HCT116 (cell line): Measurements from ENCODE around the gene UBE2S. TPM values are rescaled to one million over a fixed set of nuclear protein-coding genes. Genes with fewer than 3 reads are reported as not detected.

ENCODE experiments used
- ATAC-seq: fragments of 200-7000 bp; cut with Tn5 transposase; 2 replicates; pipeline ENCODE4 v1.9.1; 2020; ENCODE audit warnings: mild to moderate bottlenecking, moderate library complexity
- BruUV-seq: library from RNA; stranded (reverse); fragments of 400-500 nt; replicated peaks from 2 replicates; lab custom pipeline; 2021; lab: Mats Ljungman, UMichigan
- CTCF ChIA-PET: fragments of 300-600 bp; sonication (Branson Sonifier 250); formaldehyde crosslinking; loops from one replicate; lab custom pipeline; 2021; ENCODE audit warnings: antibody characterized with exemption; lab: Charles Lee
- POLR2A ChIA-PET: fragments of 300-600, 350-600 bp; sonication (Branson Sonifier 250); formaldehyde crosslinking; loops from one replicate; lab custom pipeline; 2021; ENCODE audit warnings: antibody characterized with exemption; lab: Charles Lee
- RAD21 ChIA-PET, 2 experiments: fragments of 300-600 bp; sonication (Branson Sonifier 250); formaldehyde crosslinking; loops; one replicate each; lab custom pipeline; 2023; ENCODE audit warnings: low total read pairs in 2 of 2; ENCODE audit not compliant: uncharacterized antibody in 2 of 2, unreplicated experiment in 2 of 2, low non-redundant PET in 1 of 2; lab: Charles Lee
- DNase-seq: peaks from one replicate; pipeline ENCODE4 v3.0.0-alpha.2; 2010; ENCODE audit warnings: low read depth, low spot score
- H2AFZ ChIP-seq: fragments of 200-600 bp; shearing (Covaris generic), sonication (generic); 2 replicates; pipeline ENCODE4 v1.6.1; 2017; ENCODE audit warnings: low read depth, mixed run types, mixed read lengths, antibody characterized with exemption, low read length; ENCODE audit not compliant: poor library complexity, severe bottlenecking
- H3K27ac ChIP-seq: 2 replicates; pipeline ENCODE4 v1.5.1; 2012; ENCODE audit warnings: low read depth, low read length
- H3K27me3 ChIP-seq: fragments of 200-600 bp; sonication (generic); 2 replicates; pipeline ENCODE4 v1.6.1; 2016; ENCODE audit warnings: mixed run types, low read length, mixed read lengths; ENCODE audit not compliant: insufficient read depth
- H3K36me3 ChIP-seq, 2 experiments: fragments of 200-500 bp in 1 of 2; fragments of 200-600 bp in 1 of 2; sonication (Bioruptor generic) in 1 of 2; sonication (generic) in 1 of 2; 2 replicates each; pipeline versions ENCODE4 v1.5.1 to v1.6.1; 2014 to 2016; ENCODE audit warnings: low read length in 2 of 2, inconsistent platforms in 1 of 2, mixed read lengths in 1 of 2, mixed run types in 1 of 2; ENCODE audit not compliant: insufficient read depth in 2 of 2, control insufficient read depth in 1 of 2
- H3K4me1 ChIP-seq, 2 experiments: fragments of 200-600 bp in 1 of 2; sonication (generic) in 1 of 2; 2 replicates each; pipeline versions ENCODE4 v1.5.1 to v1.6.1; 2012 to 2017; ENCODE audit warnings: low read length in 2 of 2, inconsistent platforms in 1 of 2, mild to moderate bottlenecking in 1 of 2, mixed read lengths in 1 of 2, mixed run types in 1 of 2, moderate library complexity in 1 of 2; ENCODE audit not compliant: insufficient read depth in 2 of 2, control insufficient read depth in 1 of 2
- H3K4me2 ChIP-seq: fragments of 200-600 bp; sonication (generic); 2 replicates; pipeline ENCODE4 v1.6.1; 2017; ENCODE audit warnings: mixed run types, low read length, mixed read lengths
- H3K4me3 ChIP-seq, 2 experiments: fragments of 200-600 bp in 1 of 2; sonication (generic) in 1 of 2; replicated peaks in 1 of 2; 2 replicates each; pipeline ENCODE4 v1.5.1; 2011 to 2016; ENCODE audit warnings: low read length in 2 of 2, control low read depth in 1 of 2, low read depth in 1 of 2, mild to moderate bottlenecking in 1 of 2, mixed read lengths in 1 of 2, mixed run types in 1 of 2
- H3K79me2 ChIP-seq: fragments of 200-600 bp; sonication (generic); 2 replicates; pipeline ENCODE4 v1.6.1; 2017; ENCODE audit warnings: mild to moderate bottlenecking, mixed run types, low read length, moderate library complexity, mixed read lengths; ENCODE audit not compliant: insufficient read depth
- H3K9ac ChIP-seq: fragments of 200-600 bp; sonication (generic); 2 replicates; pipeline ENCODE4 v1.6.1; 2016; ENCODE audit warnings: low read length, mixed read lengths
- H3K9me2 ChIP-seq: fragments of 200-600 bp; sonication (generic), shearing (Covaris generic); 2 replicates; pipeline ENCODE4 v1.6.1; 2017; ENCODE audit warnings: mixed run types, mild to moderate bottlenecking, moderate library complexity; ENCODE audit not compliant: insufficient read depth
- H3K9me3 ChIP-seq, 2 experiments: fragments of 200-500 bp in 1 of 2; fragments of 200-600 bp in 1 of 2; sonication (Bioruptor generic) in 1 of 2; sonication (generic) in 1 of 2; 2 replicates each; pipeline ENCODE4 v1.6.1; 2014 to 2017; ENCODE audit warnings: low read length in 2 of 2, mixed read lengths in 2 of 2, inconsistent platforms in 1 of 2, low read depth in 1 of 2, mild to moderate bottlenecking in 1 of 2, mixed run types in 1 of 2, moderate library complexity in 1 of 2; ENCODE audit not compliant: control insufficient read depth in 1 of 2, insufficient read depth in 1 of 2
- H4K20me1 ChIP-seq: fragments of 200-600 bp; sonication (generic), shearing (Covaris generic); 2 replicates; pipeline ENCODE4 v1.6.1; 2017; ENCODE audit warnings: mixed run types, mild to moderate bottlenecking, moderate library complexity; ENCODE audit not compliant: insufficient read depth
- EGR1 ChIP-seq: IDR thresholded peaks from 2 replicates; pipeline ENCODE4 v1.6.1; 2012; ENCODE audit warnings: low read depth
- FOSL1 ChIP-seq: IDR thresholded peaks from 2 replicates; pipeline ENCODE4 v1.6.1; 2012; ENCODE audit warnings: low read depth
- POLR2A ChIP-seq: IDR thresholded peaks from 2 replicates; pipeline ENCODE4 v1.7.0; 2011; ENCODE audit warnings: borderline replicate concordance; ENCODE audit not compliant: insufficient read depth, insufficient read length; ENCODE audit errors: extremely low read depth
- SRF ChIP-seq: IDR thresholded peaks from 2 replicates; pipeline ENCODE4 v1.6.1; 2012; ENCODE audit warnings: low read depth
- YY1 ChIP-seq: IDR thresholded peaks from 2 replicates; pipeline ENCODE4 v1.6.1; 2011; ENCODE audit warnings: low read length, low read depth, moderate library complexity, mild to moderate bottlenecking; ENCODE audit not compliant: insufficient replicate concordance; ENCODE audit errors: extremely low read depth
- ZNF274 ChIP-seq: fragments of 200-500 bp; sonication (Bioruptor generic); IDR thresholded peaks from 2 replicates; pipeline ENCODE4 v1.6.1; 2014; ENCODE audit warnings: mild to moderate bottlenecking, low read depth, low read length, inconsistent platforms
- intact Hi-C: fragments of 100-400 bp; cut with micrococcal nuclease; formaldehyde crosslinking; loops from 2 replicates; pipeline ENCODE4 v1.10.0; 2022
- total RNA-seq: library from RNA; stranded (reverse); gene quantifications from one replicate; pipeline ENCODE4 v1.2.1, GENCODE V29; 2021; ENCODE audit not compliant: unreplicated experiment
- TF ChIP-seq, protein P1 (sequence below): IDR thresholded peaks from 2 replicates; pipeline ENCODE4 v1.6.1; 2012; ENCODE audit warnings: low read depth
- TF ChIP-seq, protein P2 (sequence below): IDR thresholded peaks from 2 replicates; pipeline ENCODE4 v1.6.1; 2011; ENCODE audit warnings: mild to moderate bottlenecking, low read length, moderate library complexity; ENCODE audit not compliant: insufficient replicate concordance; ENCODE audit errors: extremely low read depth
- TF ChIP-seq, protein P3 (sequence below): IDR thresholded peaks from 2 replicates; pipeline ENCODE4 v1.6.1; 2012

UBE2S gene
- total RNA-seq, 1 experiment from 2014 or later, result 515 TPM

DNA sequence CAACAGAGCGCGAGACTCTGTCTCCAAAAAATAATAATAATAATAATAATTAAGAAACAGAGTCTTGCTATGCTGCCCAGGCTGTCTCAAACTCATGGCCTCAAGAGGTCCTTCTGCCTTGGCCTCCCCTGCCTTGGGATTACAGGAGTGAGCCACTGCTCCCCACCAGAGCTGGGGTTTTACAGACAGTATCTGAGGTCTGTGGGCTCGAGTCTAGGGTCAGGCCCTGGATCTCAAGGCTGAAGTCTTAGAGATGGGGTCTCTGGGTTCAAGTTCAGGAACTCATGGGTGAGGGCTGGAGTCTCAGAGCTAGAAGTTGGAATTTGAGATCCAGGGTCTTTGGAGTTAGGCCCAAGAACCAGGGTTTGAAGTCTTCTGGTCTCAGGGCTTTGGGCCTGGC lies 40.8 kb downstream of the UBE2S start:
- no peak overlapping the region for H3K4me2 ChIP-seq
- no peak for TF ChIP-seq ZNF274
- no peak for ATAC-seq
- H3K36me3 ChIP-seq, result no peaks in the 10 kb centered on the region
- H3K4me1 ChIP-seq, result peaks cover 3 to 17% of the 10 kb centered on the region in 2 experiments; a peak in 3 of 4 replicates
- no peaks in the 10 kb centered on the region for H4K20me1 ChIP-seq
- DNase-seq, result no peak
- no TSS peak for BruUV-seq
- no peak overlapping the region for H3K4me3 ChIP-seq
- CTCF ChIA-PET, result no interaction called here
- no peaks in the 10 kb centered on the region for H3K9me2 ChIP-seq
- no peaks in the 10 kb centered on the region for H3K27me3 ChIP-seq
- intact Hi-C loops, result no loop called here
- H3K9me3 ChIP-seq, result no peaks in the 10 kb centered on the region
- RAD21 ChIA-PET, result no interaction called here
- H2AFZ ChIP-seq, result no peak overlapping the region
- H3K9ac ChIP-seq, result no peak overlapping the region
- no peaks in the 10 kb centered on the region for H3K79me2 ChIP-seq
- POLR2A ChIA-PET, result no interaction called here
- no peak overlapping the region for H3K27ac ChIP-seq

DNA sequence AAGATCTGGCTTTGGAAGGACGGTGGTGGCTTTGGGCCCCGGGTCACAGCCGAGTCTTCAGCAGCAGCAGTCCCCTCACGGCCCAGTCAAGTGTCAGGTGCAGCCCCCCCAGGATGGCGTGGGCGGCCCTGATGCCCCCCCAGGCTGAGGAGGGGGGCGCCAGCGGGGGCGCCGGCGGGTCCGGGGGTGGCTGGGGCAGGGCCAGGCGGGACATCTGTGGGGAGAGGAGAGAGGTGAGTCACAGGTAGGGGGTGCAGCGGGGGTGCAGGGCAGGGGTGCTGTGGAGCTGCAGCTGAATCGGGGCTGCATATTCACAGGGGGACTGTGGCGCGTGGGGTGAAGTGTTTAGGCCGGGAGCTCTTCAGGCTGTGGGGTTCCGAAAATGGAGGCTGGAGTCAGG lies 41.6 kb downstream of the UBE2S start:
- Histone ChIP-seq H3K9me3 (no peaks in the 10 kb centered on the region), H3K4me3 (no peak overlapping the region), H3K27me3 (no peaks in the 10 kb centered on the region), H2AFZ (no peak overlapping the region), H3K4me1 (peaks cover 3 to 17% of the 10 kb centered on the region in 2 experiments; a peak in 3 of 4 replicates), H3K9me2 (no peaks in the 10 kb centered on the region), H3K27ac (no peak overlapping the region), H3K36me3 (no peaks in the 10 kb centered on the region)
- RAD21 ChIA-PET, result no interaction called here
- no peak for ATAC-seq
- no TSS peak for BruUV-seq
- POLR2A ChIA-PET, result no interaction called here
- TF ChIP-seq, protein P1, sequence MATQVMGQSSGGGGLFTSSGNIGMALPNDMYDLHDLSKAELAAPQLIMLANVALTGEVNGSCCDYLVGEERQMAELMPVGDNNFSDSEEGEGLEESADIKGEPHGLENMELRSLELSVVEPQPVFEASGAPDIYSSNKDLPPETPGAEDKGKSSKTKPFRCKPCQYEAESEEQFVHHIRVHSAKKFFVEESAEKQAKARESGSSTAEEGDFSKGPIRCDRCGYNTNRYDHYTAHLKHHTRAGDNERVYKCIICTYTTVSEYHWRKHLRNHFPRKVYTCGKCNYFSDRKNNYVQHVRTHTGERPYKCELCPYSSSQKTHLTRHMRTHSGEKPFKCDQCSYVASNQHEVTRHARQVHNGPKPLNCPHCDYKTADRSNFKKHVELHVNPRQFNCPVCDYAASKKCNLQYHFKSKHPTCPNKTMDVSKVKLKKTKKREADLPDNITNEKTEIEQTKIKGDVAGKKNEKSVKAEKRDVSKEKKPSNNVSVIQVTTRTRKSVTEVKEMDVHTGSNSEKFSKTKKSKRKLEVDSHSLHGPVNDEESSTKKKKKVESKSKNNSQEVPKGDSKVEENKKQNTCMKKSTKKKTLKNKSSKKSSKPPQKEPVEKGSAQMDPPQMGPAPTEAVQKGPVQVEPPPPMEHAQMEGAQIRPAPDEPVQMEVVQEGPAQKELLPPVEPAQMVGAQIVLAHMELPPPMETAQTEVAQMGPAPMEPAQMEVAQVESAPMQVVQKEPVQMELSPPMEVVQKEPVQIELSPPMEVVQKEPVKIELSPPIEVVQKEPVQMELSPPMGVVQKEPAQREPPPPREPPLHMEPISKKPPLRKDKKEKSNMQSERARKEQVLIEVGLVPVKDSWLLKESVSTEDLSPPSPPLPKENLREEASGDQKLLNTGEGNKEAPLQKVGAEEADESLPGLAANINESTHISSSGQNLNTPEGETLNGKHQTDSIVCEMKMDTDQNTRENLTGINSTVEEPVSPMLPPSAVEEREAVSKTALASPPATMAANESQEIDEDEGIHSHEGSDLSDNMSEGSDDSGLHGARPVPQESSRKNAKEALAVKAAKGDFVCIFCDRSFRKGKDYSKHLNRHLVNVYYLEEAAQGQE, result no peak
- no peak for TF ChIP-seq FOSL1
- no peak for TF ChIP-seq POLR2A
- TF ChIP-seq, protein P2, sequence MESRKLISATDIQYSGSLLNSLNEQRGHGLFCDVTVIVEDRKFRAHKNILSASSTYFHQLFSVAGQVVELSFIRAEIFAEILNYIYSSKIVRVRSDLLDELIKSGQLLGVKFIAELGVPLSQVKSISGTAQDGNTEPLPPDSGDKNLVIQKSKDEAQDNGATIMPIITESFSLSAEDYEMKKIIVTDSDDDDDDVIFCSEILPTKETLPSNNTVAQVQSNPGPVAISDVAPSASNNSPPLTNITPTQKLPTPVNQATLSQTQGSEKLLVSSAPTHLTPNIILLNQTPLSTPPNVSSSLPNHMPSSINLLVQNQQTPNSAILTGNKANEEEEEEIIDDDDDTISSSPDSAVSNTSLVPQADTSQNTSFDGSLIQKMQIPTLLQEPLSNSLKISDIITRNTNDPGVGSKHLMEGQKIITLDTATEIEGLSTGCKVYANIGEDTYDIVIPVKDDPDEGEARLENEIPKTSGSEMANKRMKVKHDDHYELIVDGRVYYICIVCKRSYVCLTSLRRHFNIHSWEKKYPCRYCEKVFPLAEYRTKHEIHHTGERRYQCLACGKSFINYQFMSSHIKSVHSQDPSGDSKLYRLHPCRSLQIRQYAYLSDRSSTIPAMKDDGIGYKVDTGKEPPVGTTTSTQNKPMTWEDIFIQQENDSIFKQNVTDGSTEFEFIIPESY, result no peak
- TF ChIP-seq YY1, result no peak
- no peak for TF ChIP-seq EGR1
- no peak for TF ChIP-seq SRF
- TF ChIP-seq, protein P3, sequence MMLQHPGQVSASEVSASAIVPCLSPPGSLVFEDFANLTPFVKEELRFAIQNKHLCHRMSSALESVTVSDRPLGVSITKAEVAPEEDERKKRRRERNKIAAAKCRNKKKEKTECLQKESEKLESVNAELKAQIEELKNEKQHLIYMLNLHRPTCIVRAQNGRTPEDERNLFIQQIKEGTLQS, result no peak
- TF ChIP-seq, all 23 proteins: peak for 0
- intact Hi-C loops, result no loop called here
- no peak for DNase-seq
- H3K79me2 ChIP-seq, result no peaks in the 10 kb centered on the region
- H4K20me1 ChIP-seq, result no peaks in the 10 kb centered on the region
- no peak overlapping the region for H3K9ac ChIP-seq
- CTCF ChIA-PET, result no interaction called here
- no peak overlapping the region for H3K4me2 ChIP-seq
